SU-DHL-6 (cell line): Measurements from ENCODE around the gene LHFPL6.

Experiments
- CTCF ChIP-seq: fragments of 200-600 bp; sonication (generic); IDR thresholded peaks from one replicate; pipeline ENCODE4 v1.5.1; 2017; ENCODE audit warnings: antibody characterized with exemption, mild to moderate bottlenecking, low read length, moderate library complexity; ENCODE audit not compliant: insufficient read depth, poor library complexity, severe bottlenecking
- EZH2phosphoT487 ChIP-seq: fragments of 200-600 bp; sonication (generic), shearing (Covaris generic); conservative IDR thresholded peaks from 2 replicates; pipeline ENCODE4 v1.6.1; 2018; ENCODE audit warnings: mild to moderate bottlenecking, antibody characterized with exemption, low read length, moderate library complexity, mixed read lengths

DNA sequence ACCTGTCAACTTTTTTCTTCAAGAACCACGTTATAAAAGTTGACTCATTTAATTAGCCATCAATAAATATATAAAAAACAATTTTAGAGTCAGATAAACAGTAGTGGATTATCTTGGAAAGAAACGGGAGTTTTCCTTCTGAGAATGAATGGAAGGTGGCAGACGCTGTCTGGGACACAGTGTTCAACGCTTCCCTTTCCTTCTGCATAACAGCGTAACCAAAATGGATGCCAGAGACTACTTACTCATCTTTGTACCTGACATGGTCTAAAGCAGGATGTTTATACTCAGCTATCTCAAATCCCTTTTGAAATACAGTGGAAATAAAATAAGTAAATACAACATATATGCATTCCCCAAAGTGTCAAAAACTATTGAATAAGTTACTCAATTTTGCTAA lies 195.2 kb downstream of the LHFPL6 start:
- TF ChIP-seq CTCF, result no peak
- no peak for TF ChIP-seq EZH2phosphoT487
